ENCODE data around the gene CCDC80. TPM values are rescaled to one million over a fixed set of nuclear protein-coding genes. Genes with fewer than 3 reads are reported as not detected.
A peak's percentile ranks its signal among the peaks of the same experiment; 100 is the strongest.

The CCDC80 gene
- total RNA-seq, 1 experiment from 2014 or later = 2.3 TPM

- in situ Hi-C loops (cut with HindIII; ENCODE audit: low sequenced_read_pairs) = no loop called here
- no peak for DNase-seq (ENCODE audit: low spot score)
Measured at GRCh38 chr3:112637700-112638099, 3.2 kb downstream of the CCDC80 start.

DNA sequence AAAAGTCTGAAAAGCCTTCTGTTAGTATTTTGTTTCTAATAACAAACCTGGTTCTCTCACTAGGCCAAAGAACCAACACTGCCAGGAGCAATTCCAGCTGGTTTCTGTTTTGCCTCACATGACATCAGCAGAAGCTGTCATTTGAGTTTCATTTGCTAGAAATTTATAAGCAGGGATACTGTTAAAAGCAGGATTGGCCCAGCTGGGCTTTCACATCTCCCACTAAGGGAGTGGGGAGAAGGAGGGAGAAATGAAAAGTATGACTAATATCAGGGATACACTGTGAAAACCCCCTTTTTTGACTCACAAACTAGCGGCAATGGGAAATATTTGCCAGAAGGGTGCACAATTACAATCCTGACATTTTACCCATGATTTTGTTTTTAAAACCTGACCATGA, 5.3 kb downstream of the CCDC80 start:
- DNase-seq (ENCODE audit: low spot score) = no peak
- in situ Hi-C loops (cut with HindIII; ENCODE audit: low sequenced_read_pairs) = no loop called here

GRCh38 chr3:112634786-112635541, 6.0 kb downstream of the CCDC80 start:
- DNase-seq (ENCODE audit: low spot score) = no peak
- in situ Hi-C loops (cut with HindIII; ENCODE audit: low sequenced_read_pairs) = no loop called here

- in situ Hi-C loops (cut with HindIII; ENCODE audit: low sequenced_read_pairs) = no loop called here
- DNase-seq (ENCODE audit: low spot score) = no peak
Measured at GRCh38 chr3:112633757-112634156, 7.2 kb downstream of the CCDC80 start.

DNA sequence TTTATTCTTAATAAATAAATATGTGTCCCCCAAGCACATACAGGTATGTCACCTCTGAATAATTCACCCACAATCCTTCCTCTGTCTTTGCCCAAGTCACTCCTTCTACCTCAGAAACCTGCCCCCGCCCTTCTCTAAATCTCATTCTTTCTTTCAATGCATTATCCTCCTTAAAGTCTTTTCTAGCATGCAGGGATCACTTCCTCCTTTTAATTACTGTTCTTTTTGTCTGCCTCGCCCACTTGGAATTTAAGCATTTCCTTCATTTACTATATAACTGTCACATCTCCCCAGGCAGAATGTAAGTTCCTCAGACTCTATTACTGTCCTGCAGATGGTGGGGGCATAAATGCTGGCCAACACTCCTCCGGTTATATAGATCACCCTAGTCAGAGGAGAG, 7.8 kb downstream of the CCDC80 start:
- in situ Hi-C loops (cut with HindIII; ENCODE audit: low sequenced_read_pairs) = no loop called here
- DNase-seq (ENCODE audit: low spot score) = no peak

GRCh38 chr3:112632596-112632995, 8.3 kb downstream of the CCDC80 start:
- in situ Hi-C loops (cut with HindIII; ENCODE audit: low sequenced_read_pairs) = no loop called here
- DNase-seq (ENCODE audit: low spot score) = no peak

DNA sequence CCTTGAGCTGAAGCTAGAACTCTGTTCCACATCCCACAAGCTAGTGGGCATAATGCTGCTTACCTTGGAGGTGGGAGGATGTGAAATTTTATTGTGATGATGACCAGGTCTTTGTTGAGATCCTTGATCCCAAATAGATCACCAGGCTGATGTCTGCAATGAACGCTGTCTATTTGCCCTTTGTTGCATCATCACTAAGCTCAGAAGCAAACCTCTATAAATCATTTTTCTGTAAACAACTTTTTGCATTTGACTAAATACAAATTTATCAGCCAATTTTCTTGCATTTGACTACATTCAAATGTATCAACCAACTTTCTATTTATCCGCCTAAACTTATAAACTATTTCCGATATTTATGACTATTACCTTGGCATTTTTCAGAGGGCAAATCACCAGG, 9.7 kb downstream of the CCDC80 start:
- no peak for DNase-seq (ENCODE audit: low spot score)
- in situ Hi-C loops (cut with HindIII; ENCODE audit: low sequenced_read_pairs) = no loop called here

- in situ Hi-C loops (cut with HindIII; ENCODE audit: low sequenced_read_pairs) = no loop called here
- DNase-seq (ENCODE audit: low spot score) = peak; percentile 6
Measured at GRCh38 chr3:112629425-112629824, 11.5 kb downstream of the CCDC80 start.

DNA sequence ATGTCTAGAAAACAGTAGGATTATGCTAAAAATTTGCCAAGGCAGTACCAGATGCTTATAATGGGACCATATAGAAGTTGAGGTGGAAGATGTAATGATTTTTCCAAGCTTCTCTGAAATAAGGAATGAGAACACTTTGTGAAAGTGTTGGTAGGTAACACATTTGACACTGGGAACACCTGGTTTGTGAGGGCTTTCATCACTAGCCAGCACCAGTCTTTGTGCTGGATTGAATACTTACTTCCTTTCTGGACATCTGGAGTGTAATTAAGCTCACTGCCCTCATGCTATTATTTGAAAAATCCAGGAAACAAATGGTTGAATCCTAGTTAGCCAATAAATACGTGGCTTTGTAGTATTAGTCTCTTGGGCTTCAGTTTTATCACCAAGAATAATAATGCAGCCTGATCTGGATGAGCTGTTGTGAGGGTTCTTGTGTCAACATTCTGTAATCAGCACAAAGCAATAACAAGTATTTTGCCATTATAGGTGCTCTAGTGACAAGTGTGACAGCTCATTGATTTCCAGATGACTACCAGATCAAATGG, 12.9 kb downstream of the CCDC80 start:
- in situ Hi-C loops (cut with HindIII; ENCODE audit: low sequenced_read_pairs) = no loop called here
- no peak for DNase-seq (ENCODE audit: low spot score)

- in situ Hi-C loops (cut with HindIII; ENCODE audit: low sequenced_read_pairs) = no loop called here
- peak; percentile 6 for DNase-seq (ENCODE audit: low spot score)
Measured at GRCh38 chr3:112627419-112627818, 13.5 kb downstream of the CCDC80 start.

- no peak for DNase-seq (ENCODE audit: low spot score)
- in situ Hi-C loops (cut with HindIII; ENCODE audit: low sequenced_read_pairs) = no loop called here
Measured at GRCh38 chr3:112623717-112624116, 17.2 kb downstream of the CCDC80 start.

GRCh38 chr3:112623213-112623612, 17.7 kb downstream of the CCDC80 start:
- in situ Hi-C loops (cut with HindIII; ENCODE audit: low sequenced_read_pairs) = no loop called here

DNA sequence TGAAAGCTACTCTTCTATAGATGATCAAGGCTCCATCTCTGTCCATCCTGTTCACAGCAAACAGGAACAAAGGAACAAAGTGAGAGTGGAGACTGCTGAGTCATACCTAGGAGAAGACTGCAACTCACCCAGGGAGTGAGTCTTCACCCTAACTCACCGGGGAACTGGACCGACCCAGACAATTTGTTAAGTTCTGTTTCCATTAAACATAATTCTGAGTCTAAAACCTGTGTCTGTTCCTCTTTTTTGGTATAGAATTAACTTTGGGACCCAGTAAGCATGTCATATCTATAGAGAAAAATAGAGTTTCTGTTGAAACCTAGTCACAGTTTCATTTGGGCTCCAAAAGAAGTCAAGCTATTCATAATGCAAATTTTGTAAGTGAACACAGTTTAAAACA, 21.6 kb downstream of the CCDC80 start:
- in situ Hi-C loops (cut with HindIII; ENCODE audit: low sequenced_read_pairs) = no loop called here
- no peak for DNase-seq (ENCODE audit: low spot score)

More at GRCh38 chr3:112623213-112623612, 17.7 kb downstream of the CCDC80 start:
- DNase-seq (ENCODE audit: low spot score) = no peak

DNA sequence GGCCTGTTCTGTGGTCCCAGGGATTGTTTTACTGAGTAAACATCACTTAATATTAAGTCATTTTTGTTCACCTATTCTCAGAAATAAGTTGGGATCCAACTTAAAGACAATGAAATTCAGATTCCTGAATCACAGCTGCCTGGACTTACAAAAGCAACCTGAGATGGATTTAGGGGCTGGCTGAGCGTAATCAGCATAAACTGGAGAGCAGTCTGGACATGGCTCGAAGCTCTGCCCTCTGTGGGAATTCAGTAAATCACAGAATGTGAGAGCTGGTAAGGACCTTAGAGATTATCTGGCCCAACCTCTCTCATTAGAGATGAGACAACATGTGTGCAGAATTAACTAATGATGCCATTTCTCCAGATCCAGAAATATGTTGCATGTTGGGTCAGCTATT, 23.7 kb downstream of the CCDC80 start:
- in situ Hi-C loops (cut with HindIII; ENCODE audit: low sequenced_read_pairs) = no loop called here
- no peak for DNase-seq (ENCODE audit: low spot score)

- in situ Hi-C loops (cut with HindIII; ENCODE audit: low sequenced_read_pairs) = no loop called here
- DNase-seq (ENCODE audit: low spot score) = peak; percentile 16
Measured at GRCh38 chr3:112615989-112616731, 24.8 kb downstream of the CCDC80 start.

DNA sequence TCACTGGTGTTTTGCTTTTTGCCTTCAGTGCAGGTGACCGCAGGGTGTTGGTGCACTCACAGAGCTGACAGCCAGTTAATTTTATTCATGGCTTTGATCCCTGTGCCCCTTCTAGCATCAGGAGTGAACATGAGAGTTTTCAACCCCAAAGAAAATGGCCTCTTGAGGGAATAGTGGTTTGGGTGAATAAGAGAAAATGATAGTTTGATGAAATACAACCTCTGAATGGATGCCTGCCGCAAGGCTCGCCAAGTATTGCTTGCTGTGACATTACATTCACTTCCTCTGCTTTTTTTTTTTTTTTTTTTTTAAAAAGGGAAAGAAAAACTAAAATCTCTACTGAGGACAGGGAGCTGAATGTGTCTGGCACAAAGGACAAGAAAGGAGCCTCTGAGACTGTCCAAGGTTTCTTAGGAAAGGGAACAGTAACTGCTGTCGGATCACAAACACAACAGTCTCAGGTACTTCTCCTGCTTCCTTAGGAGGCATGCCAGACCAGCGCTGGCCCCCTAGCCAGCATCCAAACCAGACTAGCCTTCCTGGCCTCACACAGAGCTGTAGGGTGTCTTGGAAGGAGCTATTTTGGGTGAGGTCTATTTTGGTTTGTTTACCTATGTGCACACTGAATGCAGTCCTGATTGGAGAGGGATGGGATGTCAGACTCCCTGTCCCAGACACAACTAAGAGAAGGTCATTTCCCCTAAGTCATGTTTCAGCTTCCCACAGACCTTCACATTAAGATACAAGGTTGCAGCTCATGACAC, 29.0 kb downstream of the CCDC80 start:
- DNase-seq (ENCODE audit: low spot score) = no peak
- in situ Hi-C loops (cut with HindIII; ENCODE audit: low sequenced_read_pairs) = no loop called here

- in situ Hi-C loops (cut with HindIII; ENCODE audit: low sequenced_read_pairs) = no loop called here
- DNase-seq (ENCODE audit: low spot score) = no peak
Measured at GRCh38 chr3:112610121-112610520, 30.8 kb downstream of the CCDC80 start.

DNA sequence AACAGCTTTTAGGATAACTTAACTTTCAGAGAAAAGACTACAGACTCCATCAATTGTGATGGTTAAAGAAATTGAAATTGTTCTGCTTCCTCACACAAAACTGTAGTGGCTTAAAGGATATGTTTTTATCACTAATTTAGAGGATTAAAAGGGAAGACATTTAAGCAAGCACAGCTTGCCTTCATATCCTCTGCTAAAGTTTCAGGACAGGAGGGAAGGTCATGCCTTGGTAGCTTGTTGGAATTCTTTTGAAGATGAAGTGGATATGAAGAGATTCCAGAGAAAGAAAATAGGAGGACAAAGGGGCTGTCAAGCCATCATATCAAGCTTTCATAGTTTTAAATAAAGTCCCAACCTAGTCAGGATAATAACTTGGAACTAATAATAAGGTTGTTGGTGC, 33.1 kb downstream of the CCDC80 start:
- in situ Hi-C loops (cut with HindIII; ENCODE audit: low sequenced_read_pairs) = no loop called here
- no peak for DNase-seq (ENCODE audit: low spot score)

DNA sequence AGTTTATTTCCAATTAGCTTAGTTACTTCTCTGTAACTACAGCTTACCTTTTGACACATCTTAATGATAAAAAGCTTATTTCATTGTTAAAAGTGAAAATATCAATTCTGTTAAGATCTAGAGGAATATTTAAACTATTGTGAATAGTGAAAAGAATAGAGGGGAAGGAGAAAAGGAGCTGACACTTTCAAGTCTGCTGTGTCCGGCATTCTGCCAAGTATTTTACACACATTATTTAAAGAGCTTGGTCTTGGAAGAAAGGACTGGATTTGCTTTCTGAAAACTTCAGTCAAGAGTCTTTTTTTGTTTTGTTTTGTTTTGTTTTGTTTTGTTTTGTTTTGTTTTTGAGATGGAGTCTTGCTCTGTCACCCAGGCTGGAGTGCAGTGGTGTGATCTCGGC, 34.8 kb downstream of the CCDC80 start:
- in situ Hi-C loops (cut with HindIII; ENCODE audit: low sequenced_read_pairs) = no loop called here
- DNase-seq (ENCODE audit: low spot score) = no peak

GRCh38 chr3:112605285-112605684, 35.7 kb downstream of the CCDC80 start:
- in situ Hi-C loops (cut with HindIII; ENCODE audit: low sequenced_read_pairs) = no loop called here

More at GRCh38 chr3:112605285-112605684, 35.7 kb downstream of the CCDC80 start:
- DNase-seq (ENCODE audit: low spot score) = no peak
